K562 (cell line): ENCODE data around the gene RUNX1. TPM values are rescaled to one million over a fixed set of nuclear protein-coding genes. Genes with fewer than 3 reads are reported as not detected.

Experiments used
- BHLHE40 ChIP-seq: IDR thresholded peaks from 2 replicates; pipeline ENCODE4 v1.6.1; 2011; ENCODE audit warnings: low read length, improper control_type of control experiment
- CREM ChIP-seq: IDR thresholded peaks from 2 replicates; pipeline ENCODE4 v1.6.1; 2014; ENCODE audit warnings: antibody characterized with exemption, low read depth
- DACH1 ChIP-seq: fragments of 450-650 bp; IDR thresholded peaks from 2 replicates; pipeline ENCODE4 v1.6.1; 2018; ENCODE audit not compliant: partially characterized antibody
- DEAF1 ChIP-seq: fragments of 450-650 bp; formaldehyde crosslinking; IDR thresholded peaks from 2 replicates; pipeline ENCODE4 v1.4.0; 2020; ENCODE audit warnings: mild to moderate bottlenecking, moderate library complexity
- E2F5 ChIP-seq: sonication (generic); formaldehyde crosslinking; IDR thresholded peaks from 2 replicates; pipeline ENCODE4 v1.8.0; 2022; ENCODE audit warnings: mild to moderate bottlenecking, missing genetic modification reagents
- GTF2E2 ChIP-seq: fragments of 200-800 bp; sonication (Bioruptor generic); IDR thresholded peaks from 2 replicates; pipeline ENCODE4 v1.6.1; 2016; ENCODE audit warnings: missing genetic modification characterization, missing compliant biosample characterization
- HNRNPLL ChIP-seq: fragments of 200-400 bp; formaldehyde crosslinking; IDR thresholded peaks from 2 replicates; pipeline ENCODE4 v1.6.1; 2017; ENCODE audit warnings: low read length, low read depth, mild to moderate bottlenecking; ENCODE audit not compliant: poor library complexity, severe bottlenecking
- JUNB ChIP-seq: fragments of 450-650 bp; formaldehyde crosslinking; conservative IDR thresholded peaks from 2 replicates; pipeline ENCODE4 v1.4.0; 2020; ENCODE audit warnings: mild to moderate bottlenecking
- MLX ChIP-seq, 2 experiments: fragments of 450-650 bp in 1 of 2; sonication (generic) in 1 of 2; formaldehyde crosslinking; conservative IDR thresholded peaks; 2 replicates each; pipeline versions ENCODE4 v1.4.0 to v1.8.1; 2020 to 2022; ENCODE audit warnings: mild to moderate bottlenecking in 1 of 2, missing genetic modification reagents in 1 of 2
- MYNN ChIP-seq, 2 experiments: sonication (generic); formaldehyde crosslinking in 1 of 2; IDR thresholded peaks; 2 replicates each; pipeline versions ENCODE4 v1.5.0 to v1.6.1; 2016 to 2020; ENCODE audit warnings: antibody characterized with exemption in 1 of 2, missing genetic modification reagents in 1 of 2
- NFIX ChIP-seq: fragments of 250-450 bp; sonication (Bioruptor Pico); IDR thresholded peaks from 2 replicates; pipeline ENCODE4 v1.4.0; 2020; ENCODE audit warnings: low read depth, mild to moderate bottlenecking, moderate library complexity
- PML ChIP-seq: IDR thresholded peaks from 2 replicates; pipeline ENCODE4 v1.6.1; 2012; ENCODE audit warnings: low read length, inconsistent platforms
- POLR2AphosphoS5 ChIP-seq: IDR thresholded peaks from 2 replicates; pipeline ENCODE4 v1.6.1; 2011; ENCODE audit warnings: mild to moderate bottlenecking, low read depth, low read length, moderate library complexity; ENCODE audit not compliant: control insufficient read depth, insufficient read depth
- POU5F1 ChIP-seq: fragments of 150-350 bp; IDR thresholded peaks from 2 replicates; pipeline ENCODE4 v1.6.1; 2014; ENCODE audit warnings: borderline replicate concordance, low read length, low read depth, mild to moderate bottlenecking; ENCODE audit not compliant: partially characterized antibody
- SMARCC2 ChIP-seq: fragments of 450-650 bp; IDR thresholded peaks from 2 replicates; pipeline ENCODE4 v1.6.1; 2017; ENCODE audit warnings: antibody characterized with exemption, moderate library complexity, mild to moderate bottlenecking, low read depth
- TARDBP ChIP-seq: fragments of 450-650 bp; IDR thresholded peaks from 2 replicates; pipeline ENCODE4 v1.6.1; 2016
- ZNF12 ChIP-seq: sonication (generic); formaldehyde crosslinking; IDR thresholded peaks from 2 replicates; pipeline ENCODE4 v1.4.0; 2020; ENCODE audit warnings: mild to moderate bottlenecking, missing genetic modification reagents
- polyA plus RNA-seq, 8 experiments: library from polyadenylated mRNA; depleted of rRNA in 4 of 8; stranded (reverse) in 5 of 8; unstranded in 3 of 8; fragments of >200 nt; fragmentation: Nextera tagmentation in 2 of 8; fragmentation: Illumina TruSeq in 1 of 8; extraction: Ambion mirVana in 2 of 8; extraction: Trizol in 1 of 8; gene quantifications; 2 replicates each; pipeline versions ENCODE4 v1.2.1 to v1.2.3, GENCODE V29; 2011 to 2014; ENCODE audit warnings: inconsistent platforms in 1 of 8, missing spikeins in 1 of 8
- total RNA-seq, 7 experiments: library from RNA; depleted of rRNA in 6 of 7; stranded (reverse); fragments of >200 nt in 6 of 7; fragmentation: Illumina TruSeq in 2 of 7; extraction: Trizol in 2 of 7; gene quantifications; 2 replicates each; pipeline versions ENCODE4 v1.2.1 to v1.2.3, GENCODE V29; 2011 to 2021; ENCODE audit warnings: low replicate concordance in 1 of 7
- TF ChIP-seq, protein P1 (sequence below): fragments of 450-650 bp; formaldehyde crosslinking; IDR thresholded peaks from 2 replicates; pipeline ENCODE4 v1.4.0; 2020; ENCODE audit warnings: mild to moderate bottlenecking, moderate library complexity
- TF ChIP-seq, protein P2 (sequence below): fragments of 250-450 bp; sonication (Bioruptor Pico); IDR thresholded peaks from 2 replicates; pipeline ENCODE4 v1.4.0; 2020; ENCODE audit warnings: mild to moderate bottlenecking
- TF ChIP-seq, protein P3 (sequence below): fragments of 450-650 bp; IDR thresholded peaks from 2 replicates; pipeline ENCODE4 v1.6.1; 2017; ENCODE audit warnings: mild to moderate bottlenecking, moderate library complexity

The RUNX1 gene
- total and polyA plus RNA-seq, 9 of the 15 experiments (the other 6 are each of a cell fraction or from before 2014, with no cell fraction given): 2.2 to 68.6 (median 17.8) TPM

- TF ChIP-seq, protein P1, sequence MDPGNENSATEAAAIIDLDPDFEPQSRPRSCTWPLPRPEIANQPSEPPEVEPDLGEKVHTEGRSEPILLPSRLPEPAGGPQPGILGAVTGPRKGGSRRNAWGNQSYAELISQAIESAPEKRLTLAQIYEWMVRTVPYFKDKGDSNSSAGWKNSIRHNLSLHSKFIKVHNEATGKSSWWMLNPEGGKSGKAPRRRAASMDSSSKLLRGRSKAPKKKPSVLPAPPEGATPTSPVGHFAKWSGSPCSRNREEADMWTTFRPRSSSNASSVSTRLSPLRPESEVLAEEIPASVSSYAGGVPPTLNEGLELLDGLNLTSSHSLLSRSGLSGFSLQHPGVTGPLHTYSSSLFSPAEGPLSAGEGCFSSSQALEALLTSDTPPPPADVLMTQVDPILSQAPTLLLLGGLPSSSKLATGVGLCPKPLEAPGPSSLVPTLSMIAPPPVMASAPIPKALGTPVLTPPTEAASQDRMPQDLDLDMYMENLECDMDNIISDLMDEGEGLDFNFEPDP: no peak
- TF ChIP-seq ZNF12 (CRISPR knock-in tag) (no peak), MLX (CRISPR knock-in tag; conservative IDR thresholded peaks at IDR 0.05) (no peak), HNRNPLL (no peak), DEAF1 (CRISPR knock-in tag) (no peak), E2F5 (no peak), NFIX (no peak), SMARCC2 (no peak), GTF2E2 (tag) (no peak), POU5F1 (no peak), TARDBP (no peak), POLR2AphosphoS5 (no peak), MYNN (IDR thresholded peaks at IDR 0.05) (no peak), MYNN (CRISPR knock-in tag; IDR thresholded peaks at IDR 0.05) (no peak), BHLHE40 (no peak), PML (no peak), CREM (peak; percentile 73), DACH1 (no peak), JUNB (no peak)
- TF ChIP-seq, protein P2, sequence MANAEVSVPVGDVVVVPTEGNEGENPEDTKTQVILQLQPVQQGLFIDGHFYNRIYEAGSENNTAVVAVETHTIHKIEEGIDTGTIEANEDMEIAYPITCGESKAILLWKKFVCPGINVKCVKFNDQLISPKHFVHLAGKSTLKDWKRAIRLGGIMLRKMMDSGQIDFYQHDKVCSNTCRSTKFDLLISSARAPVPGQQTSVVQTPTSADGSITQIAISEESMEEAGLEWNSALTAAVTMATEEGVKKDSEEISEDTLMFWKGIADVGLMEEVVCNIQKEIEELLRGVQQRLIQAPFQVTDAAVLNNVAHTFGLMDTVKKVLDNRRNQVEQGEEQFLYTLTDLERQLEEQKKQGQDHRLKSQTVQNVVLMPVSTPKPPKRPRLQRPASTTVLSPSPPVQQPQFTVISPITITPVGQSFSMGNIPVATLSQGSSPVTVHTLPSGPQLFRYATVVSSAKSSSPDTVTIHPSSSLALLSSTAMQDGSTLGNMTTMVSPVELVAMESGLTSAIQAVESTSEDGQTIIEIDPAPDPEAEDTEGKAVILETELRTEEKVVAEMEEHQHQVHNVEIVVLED (CRISPR knock-in tag): no peak
- TF ChIP-seq, protein P3, sequence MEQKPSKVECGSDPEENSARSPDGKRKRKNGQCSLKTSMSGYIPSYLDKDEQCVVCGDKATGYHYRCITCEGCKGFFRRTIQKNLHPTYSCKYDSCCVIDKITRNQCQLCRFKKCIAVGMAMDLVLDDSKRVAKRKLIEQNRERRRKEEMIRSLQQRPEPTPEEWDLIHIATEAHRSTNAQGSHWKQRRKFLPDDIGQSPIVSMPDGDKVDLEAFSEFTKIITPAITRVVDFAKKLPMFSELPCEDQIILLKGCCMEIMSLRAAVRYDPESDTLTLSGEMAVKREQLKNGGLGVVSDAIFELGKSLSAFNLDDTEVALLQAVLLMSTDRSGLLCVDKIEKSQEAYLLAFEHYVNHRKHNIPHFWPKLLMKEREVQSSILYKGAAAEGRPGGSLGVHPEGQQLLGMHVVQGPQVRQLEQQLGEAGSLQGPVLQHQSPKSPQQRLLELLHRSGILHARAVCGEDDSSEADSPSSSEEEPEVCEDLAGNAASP: no peak
Measured at GRCh38 chr21:34967509-34968289, 81.4 kb downstream of the RUNX1 start (continued).
